Right ventricle myocardium superior (tissue), 1 donor: ENCODE measurements around the gene GABRR3. TPM values are rescaled to one million over a fixed set of nuclear protein-coding genes. Genes with fewer than 3 reads are reported as not detected.

Source experiments
- ATAC-seq: fragments of 200-7000 bp; cut with Tn5 transposase; one replicate; pipeline ENCODE4 v1.9.1; 2020; ENCODE audit warnings: mild to moderate bottlenecking; ENCODE audit not compliant: poor library complexity
- DNase-seq: peaks from one replicate; pipeline ENCODE4 v3.0.0-alpha.2; 2020
- intact Hi-C: fragments of 100-400 bp; cut with DNase I; formaldehyde crosslinking; loops from one replicate; pipeline ENCODE4 v1.11.2; 2022
- total RNA-seq: library from RNA; stranded (reverse); fragmentation: NEBNext Ultra II Directional; extraction: Animal tissue kit (Norgen Biotek cat#: 25700); gene quantifications from one replicate; pipeline ENCODE4 v1.2.1, GENCODE V29; 2021
- donor health status: DM: no; HTN: yes; CAD: no; lungs with severe emphysema.

GABRR3 gene
- total RNA-seq, 1 donor from 2014 or later = not detected

DNA sequence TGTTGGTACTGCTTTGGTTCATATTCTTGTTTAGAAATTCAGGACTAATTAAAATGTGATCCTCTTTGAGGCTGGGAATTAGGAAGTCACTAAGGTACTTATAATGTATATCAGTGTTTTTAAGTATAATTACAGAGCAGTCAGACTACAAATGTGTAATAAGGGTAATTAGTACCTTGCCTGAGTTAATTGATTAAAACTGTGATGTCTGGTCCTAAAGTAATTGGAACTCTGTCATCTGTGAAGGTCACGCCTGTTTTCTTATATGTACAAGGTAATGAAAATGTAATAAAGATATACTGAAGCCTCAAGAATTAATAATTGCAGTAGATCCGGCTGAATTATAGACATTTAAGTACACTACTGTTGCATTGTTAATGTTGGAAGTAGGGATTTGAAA lies 95.7 kb downstream of the GABRR3 start:
- intact Hi-C loops = loop anchor here (10.0 kb wide), 1 partner anchor 115 kb away; the partner anchor contains the start of gene CRYBG3

DNA sequence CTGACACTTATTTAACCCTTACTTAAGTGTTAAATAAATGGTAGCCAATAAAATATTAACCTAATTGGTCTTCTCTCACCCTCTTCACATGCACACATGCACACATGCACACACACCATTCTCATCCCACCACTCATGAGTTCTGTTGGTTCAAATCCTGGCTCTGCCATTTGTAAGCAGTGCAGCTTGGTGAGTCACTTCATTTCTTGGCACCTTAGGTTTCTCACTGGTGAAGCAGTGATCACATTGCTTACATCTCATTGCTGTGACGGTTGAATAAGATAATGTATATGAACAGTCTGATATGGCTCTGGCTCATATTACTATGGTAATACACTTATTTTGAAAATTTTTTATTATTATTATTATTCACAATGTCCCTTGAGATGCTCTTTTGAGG lies 96.7 kb downstream of the GABRR3 start:
- intact Hi-C loops = loop anchor here (10.0 kb wide), 1 partner anchor 114 kb away; the partner anchor contains the start of gene CRYBG3
- no peak for ATAC-seq
- no peak for DNase-seq

More for the DNA sequence above, 95.7 kb downstream of the GABRR3 start:
- no peak for DNase-seq
- no peak for ATAC-seq

DNA sequence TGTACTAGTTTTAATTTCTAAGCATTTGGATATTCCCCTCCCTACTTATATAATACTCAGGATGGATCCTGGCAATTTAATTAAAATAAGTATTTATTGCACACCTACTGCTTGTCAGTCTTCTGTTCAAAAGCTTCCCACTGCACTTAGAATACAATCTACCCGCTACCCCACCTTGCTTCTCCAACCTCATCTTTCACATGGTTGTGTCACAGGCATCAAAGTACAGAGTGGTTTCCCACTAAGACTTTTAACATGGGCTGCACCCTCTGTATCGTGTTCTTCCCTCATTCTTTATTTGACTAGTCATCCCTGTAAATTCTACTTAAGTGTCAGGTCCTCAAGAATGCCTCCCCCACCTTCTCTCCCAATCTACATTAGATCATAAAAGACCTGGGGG lies 97.9 kb downstream of the GABRR3 start:
- intact Hi-C loops = loop anchor here (10.0 kb wide), 1 partner anchor 112 kb away; the partner anchor contains the start of gene CRYBG3
- no peak for DNase-seq
- ATAC-seq = no peak

DNA sequence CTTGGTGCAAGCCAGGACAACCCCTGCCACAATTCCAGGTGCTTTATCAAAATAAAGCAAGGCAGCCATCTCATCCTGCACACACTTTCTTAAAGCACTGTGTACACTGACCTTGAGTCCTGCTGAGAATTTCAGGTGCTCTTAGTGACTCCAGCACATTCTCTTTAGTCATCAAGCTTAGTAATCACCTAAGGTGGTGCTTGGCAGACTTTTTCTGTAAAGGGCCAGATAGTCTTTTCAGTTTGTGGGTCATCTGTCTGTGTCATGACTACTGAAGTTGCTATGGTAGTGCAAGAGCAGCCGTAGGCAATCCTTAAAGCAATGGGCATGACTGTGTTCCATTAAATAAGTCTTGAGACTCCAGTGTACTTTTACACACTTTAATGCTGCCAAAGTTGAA lies 99.3 kb downstream of the GABRR3 start:
- ATAC-seq = no peak
- DNase-seq = no peak
- intact Hi-C loops = loop anchor here (10.0 kb wide), 1 partner anchor 111 kb away; the partner anchor contains the start of gene CRYBG3

Other genes starting within 250 kb of the GABRR3 start
- gene CRYBG3, start 213.3 kb downstream of the GABRR3 start, total RNA-seq = 18.6 TPM
- gene RIOX2, start 62.9 kb downstream of the GABRR3 start, total RNA-seq = 9.5 TPM
- not detected for gene OR5AC2, start 51.9 kb upstream of the GABRR3 start, total RNA-seq
- gene OR5H1, start 95.4 kb upstream of the GABRR3 start, total RNA-seq = not detected
- not detected for gene OR5H14, start 112.2 kb upstream of the GABRR3 start, total RNA-seq
- not detected for gene OR5H15, start 131.4 kb upstream of the GABRR3 start, total RNA-seq
- not detected for gene OR5H6, start 228.9 kb upstream of the GABRR3 start, total RNA-seq
- not detected for gene OR5H2, start 247.2 kb upstream of the GABRR3 start, total RNA-seq